HEK293T (cell line): ENCODE results near the gene AHI1.

Experiments
- ARNT ChIP-seq: fragments of 450-650 bp; IDR thresholded peaks from 2 replicates; pipeline ENCODE4 v1.6.1; 2017; ENCODE audit warnings: mild to moderate bottlenecking
- BHLHE40 ChIP-seq: fragments of 450-650 bp; IDR thresholded peaks from 2 replicates; pipeline ENCODE4 v1.6.1; 2016; ENCODE audit warnings: mild to moderate bottlenecking, moderate library complexity, borderline replicate concordance
- FOXA1 ChIP-seq: fragments of 450-650 bp; IDR thresholded peaks from 2 replicates; pipeline ENCODE4 v1.6.1; 2016; ENCODE audit warnings: mild to moderate bottlenecking
- FOXK2 ChIP-seq: fragments of 450-650 bp; IDR thresholded peaks from 2 replicates; pipeline ENCODE4 v1.6.1; 2016; ENCODE audit warnings: mild to moderate bottlenecking
- FOXM1 ChIP-seq: fragments of 450-650 bp; IDR thresholded peaks from 2 replicates; pipeline ENCODE4 v1.6.1; 2017; ENCODE audit warnings: mild to moderate bottlenecking, borderline replicate concordance
- HDGF ChIP-seq: fragments of 450-650 bp; IDR thresholded peaks from 2 replicates; pipeline ENCODE4 v1.6.1; 2017; ENCODE audit warnings: antibody characterized with exemption, borderline replicate concordance
- L3MBTL2 ChIP-seq: fragments of 450-650 bp; conservative IDR thresholded peaks from 2 replicates; pipeline ENCODE4 v1.6.1; 2016; ENCODE audit warnings: mild to moderate bottlenecking
- PKNOX1 ChIP-seq: fragments of 450-650 bp; IDR thresholded peaks from 2 replicates; pipeline ENCODE4 v1.6.1; 2016
- SP1 ChIP-seq: fragments of 450-650 bp; IDR thresholded peaks from 2 replicates; pipeline ENCODE4 v1.6.1; 2017
- SUZ12 ChIP-seq: fragments of 450-650 bp; IDR thresholded peaks from 2 replicates; pipeline ENCODE4 v1.6.1; 2016; ENCODE audit warnings: mild to moderate bottlenecking
- TARDBP ChIP-seq: fragments of 450-650 bp; IDR thresholded peaks from 2 replicates; pipeline ENCODE4 v1.6.1; 2016
- ZNF384 ChIP-seq: fragments of 450-650 bp; IDR thresholded peaks from 2 replicates; pipeline ENCODE4 v1.6.1; 2016

- TF ChIP-seq SUZ12 (no peak), FOXK2 (no peak), TARDBP (no peak), BHLHE40 (no peak), PKNOX1 (no peak), ARNT (no peak), FOXM1 (no peak), ZNF384 (no peak), L3MBTL2 (no peak), FOXA1 (no peak), HDGF (no peak), SP1 (no peak)
Measured at GRCh38 chr6:135281227-135281626, 216.3 kb downstream of the AHI1 start.
